Lower leg skin (tissue), 4 donors: Measurements from ENCODE around the gene PIP5KL1. TPM values are rescaled to one million over a fixed set of nuclear protein-coding genes. Genes with fewer than 3 reads are reported as not detected.

Source experiments
- DNase-seq, 2 donors: peaks; one replicate each; pipeline ENCODE4 v3.0.0-alpha.2; 2019; ENCODE audit warnings: low spot score in 2 of 2
- H3K4me3 ChIP-seq: fragments of 200-600 bp; sonication (generic); 2 replicates; pipeline ENCODE4 v1.5.1; 2017; ENCODE audit warnings: mild to moderate bottlenecking, low read depth; ENCODE audit not compliant: poor library complexity, severe bottlenecking
- CTCF ChIP-seq, 3 donors: fragments of 450-650 bp; IDR thresholded peaks; one replicate each; pipeline ENCODE4 v1.5.1; 2016; ENCODE audit warnings: antibody characterized with exemption in 3 of 3, mild to moderate bottlenecking in 3 of 3, moderate library complexity in 2 of 3
- POLR2A ChIP-seq, 2 donors: fragments of 450-650 bp; IDR thresholded peaks; one replicate each; pipeline ENCODE4 v1.6.1; 2016 to 2017; ENCODE audit warnings: antibody characterized with exemption in 2 of 2, mild to moderate bottlenecking in 1 of 2, moderate library complexity in 1 of 2
- WGBS, 2 donors: methylation state at CpG; one replicate each; pipeline ENCODE4 v1.1.5; 2018; 5-methylcytosine and 5-hydroxymethylcytosine counted together
- intact Hi-C: fragments of 100-400 bp; cut with DNase I; formaldehyde crosslinking; loops from one replicate; pipeline ENCODE4 v1.15.0; 2023; ENCODE audit warnings: low total_unique reads
- total RNA-seq, 4 donors: library from RNA; depleted of rRNA; stranded (reverse); fragments of >200 nt; gene quantifications; one replicate each; pipeline ENCODE4 v1.1.0, GENCODE V29; 2016

PIP5KL1 gene
- total RNA-seq, 4 donors from 2014 or later = 4.1 to 11.3 (median 8.4) TPM

DNA sequence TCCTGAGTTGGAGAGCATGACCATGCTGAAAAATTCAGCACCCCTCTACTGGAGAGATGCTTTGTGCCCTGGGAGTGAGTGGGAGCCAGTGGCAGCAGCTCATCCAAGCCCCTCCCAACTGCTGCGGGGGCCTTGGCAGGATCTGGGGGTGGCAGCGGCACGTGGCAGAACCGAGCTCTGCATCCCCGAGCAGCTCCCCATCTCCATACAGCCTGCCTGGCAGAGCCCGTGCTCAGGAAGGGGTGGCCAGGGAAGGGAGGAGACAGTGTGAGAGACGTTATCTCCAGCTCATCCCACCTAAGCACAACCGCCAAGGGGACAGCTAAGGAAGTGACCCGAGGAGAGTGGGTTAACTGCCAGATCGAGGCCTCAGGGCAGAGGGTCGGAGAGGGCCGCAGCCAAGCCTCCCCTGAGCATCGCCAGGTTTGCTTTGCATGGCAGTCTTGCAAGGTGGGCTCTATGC is 24.3 kb upstream of the PIP5KL1 start:
- intact Hi-C loops = no loop called here
- DNase-seq = peak in 1 of 2 donors; percentile 87
- no peak overlapping the region for H3K4me3 ChIP-seq
- TF ChIP-seq POLR2A (IDR thresholded peaks at IDR 0.05) (no peak), CTCF (IDR thresholded peaks at IDR 0.05) (no peak)
- WGBS, 2 donors = 36 to 37% methylated on average over 13 of the region's 13 CpGs

- TF ChIP-seq CTCF (IDR thresholded peaks at IDR 0.05) (no peak), POLR2A (IDR thresholded peaks at IDR 0.05) (no peak)
- WGBS, 2 donors = 80 to 86% methylated on average over 17 of the region's 17 CpGs
- intact Hi-C loops = no loop called here
- DNase-seq = no peak
- no peak overlapping the region for H3K4me3 ChIP-seq
Observed at GRCh38 chr9:127953768-127954505, 23.4 kb upstream of the PIP5KL1 start.

DNA sequence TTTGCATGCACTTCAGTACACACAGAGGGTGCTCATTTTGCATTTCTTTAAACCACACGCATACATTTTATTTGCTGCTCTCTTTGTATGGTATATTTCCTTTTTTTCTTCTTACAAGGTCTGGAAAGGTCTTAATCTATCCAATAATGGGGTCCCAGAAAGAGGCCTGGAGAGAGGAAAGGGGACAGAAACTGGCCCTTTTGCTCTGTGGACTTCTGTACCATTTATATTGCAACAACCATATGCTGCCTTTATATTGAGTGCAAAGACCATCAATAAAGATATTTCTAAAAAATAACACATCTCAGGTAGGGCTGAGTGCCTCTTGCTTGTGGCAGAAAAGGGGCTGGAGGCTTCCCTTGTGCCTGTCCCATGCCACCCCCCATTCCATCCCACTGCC is 22.6 kb upstream of the PIP5KL1 start:
- intact Hi-C loops = no loop called here
- H3K4me3 ChIP-seq = no peak overlapping the region
- DNase-seq = no peak
- 86 to 94% methylated on average over 1 of the region's 1 CpG for WGBS, 2 donors
- TF ChIP-seq CTCF (IDR thresholded peaks at IDR 0.05) = no peak
- TF ChIP-seq POLR2A (IDR thresholded peaks at IDR 0.05) = no peak

- TF ChIP-seq POLR2A (IDR thresholded peaks at IDR 0.05) (no peak), CTCF (IDR thresholded peaks at IDR 0.05) (no peak)
- 65 to 77% methylated on average over 21 of the region's 21 CpGs for WGBS, 2 donors
- intact Hi-C loops = no loop called here
- H3K4me3 ChIP-seq = no peak overlapping the region
- DNase-seq = peak in 1 of 2 donors; percentile 87
Observed at GRCh38 chr9:127950513-127951289, 20.1 kb upstream of the PIP5KL1 start.

DNA sequence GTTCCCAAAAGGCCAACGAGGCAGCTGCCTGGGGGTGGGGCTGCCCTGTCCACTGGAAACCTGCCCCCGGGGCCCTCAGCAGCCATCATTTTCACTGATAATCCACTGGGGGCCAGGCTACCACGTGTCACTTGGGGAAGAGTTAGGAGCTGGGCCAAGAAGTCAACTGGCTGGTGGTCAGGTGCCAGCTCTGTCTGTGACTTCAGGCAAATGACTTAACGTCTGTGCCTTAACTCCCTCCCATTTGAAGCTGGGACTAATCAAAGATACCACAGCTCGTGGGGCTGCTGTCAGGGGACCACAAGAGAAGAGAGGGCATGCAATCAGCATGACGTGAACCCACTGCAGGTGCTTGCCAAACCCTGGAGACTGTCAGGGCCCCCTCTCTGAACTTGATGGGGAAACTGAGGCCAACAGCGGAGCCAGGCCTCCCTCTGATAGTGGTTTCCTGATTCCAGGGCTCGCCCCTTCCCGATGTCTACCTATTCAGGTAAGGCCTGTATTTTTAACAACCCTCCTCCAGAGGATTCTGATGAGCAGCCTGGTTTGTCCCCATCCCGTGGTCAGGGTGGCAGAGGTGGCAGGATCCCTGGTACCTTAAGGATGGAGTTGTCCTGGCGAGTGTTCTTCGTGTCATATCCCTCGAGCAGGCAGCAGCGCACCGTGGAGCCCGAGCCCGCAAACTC is 19.4 kb upstream of the PIP5KL1 start:
- TF ChIP-seq CTCF (IDR thresholded peaks at IDR 0.05) = no peak
- TF ChIP-seq POLR2A (IDR thresholded peaks at IDR 0.05) = no peak
- intact Hi-C loops = loop anchor here (5.0 kb wide), 1 partner anchor 167 kb away; no protein-coding TSS in a partner anchor
- 59 to 72% methylated on average over 15 to 17 of the region's 17 CpGs for WGBS, 2 donors

More for the DNA sequence above, 19.4 kb upstream of the PIP5KL1 start:
- DNase-seq = no peak
- no peak overlapping the region for H3K4me3 ChIP-seq
